MCF 10A (cell line): Measurements from ENCODE around the gene FREM1. TPM values are rescaled to one million over a fixed set of nuclear protein-coding genes. Genes with fewer than 3 reads are reported as not detected.

Experiments used
- BruUV-seq: library from RNA; stranded (reverse); fragments of 400-500 nt; replicated peaks from 2 replicates; lab custom pipeline; 2021; lab: Mats Ljungman, UMichigan
- CTCF ChIA-PET: fragments of 300-600 bp; sonication (Branson Sonifier 250); formaldehyde crosslinking; extraction: SDS; loops from one replicate; lab custom pipeline; 2021; ENCODE audit warnings: antibody characterized with exemption, inconsistent platforms; lab: Yijun Ruan, JAX
- POLR2A ChIA-PET: fragments of 300-600, 350-650 bp; sonication (Branson Sonifier 250); formaldehyde crosslinking; extraction: SDS; loops from one replicate; lab custom pipeline; 2020; ENCODE audit warnings: antibody characterized with exemption, inconsistent platforms; lab: Yijun Ruan, JAX
- DNase-seq: peaks from one replicate; pipeline ENCODE4 v3.0.0-alpha.2; 2018; ENCODE audit not compliant: unreplicated experiment
- H3K27ac Mint-ChIP-seq: one replicate; pipeline ENCODE4 v1.8.0; 2022; ENCODE audit warnings: mild to moderate bottlenecking, low read depth, mixed read lengths; ENCODE audit not compliant: unreplicated experiment
- H3K27me3 Mint-ChIP-seq: one replicate; pipeline ENCODE4 v1.8.0; 2022; ENCODE audit warnings: mixed read lengths; ENCODE audit not compliant: insufficient read depth, unreplicated experiment
- H3K36me3 Mint-ChIP-seq: one replicate; pipeline ENCODE4 v1.8.0; 2022; ENCODE audit warnings: mild to moderate bottlenecking, moderate library complexity, mixed read lengths; ENCODE audit not compliant: insufficient read depth, unreplicated experiment
- H3K4me1 Mint-ChIP-seq: one replicate; pipeline ENCODE4 v1.8.0; 2022; ENCODE audit warnings: mixed read lengths; ENCODE audit not compliant: insufficient read depth, unreplicated experiment
- H3K4me3 Mint-ChIP-seq: one replicate; pipeline ENCODE4 v1.8.0; 2022; ENCODE audit warnings: mild to moderate bottlenecking, moderate library complexity, mixed read lengths; ENCODE audit not compliant: unreplicated experiment
- H3K9me3 Mint-ChIP-seq: one replicate; pipeline ENCODE4 v1.8.0; 2022; ENCODE audit warnings: mixed read lengths; ENCODE audit not compliant: unreplicated experiment
- CTCF ChIP-seq: fragments of 200-600 bp; IDR thresholded peaks from one replicate; pipeline ENCODE4 v1.8.0; 2022; ENCODE audit warnings: antibody characterized with exemption, mild to moderate bottlenecking; ENCODE audit not compliant: unreplicated experiment
- intact Hi-C: fragments of 100-400 bp; cut with micrococcal nuclease; formaldehyde crosslinking; loops from 2 replicates; pipeline ENCODE4 v1.14.1; 2022
- total RNA-seq: library from RNA; stranded (reverse); gene quantifications from 2 replicates; pipeline ENCODE4 v1.2.3, GENCODE V29; 2022

FREM1 gene
- total RNA-seq, 1 experiment from 2014 or later, result not detected

GRCh38 chr9:14761584-14761983 lies 148.6 kb downstream of the FREM1 start:
- no TSS peak for BruUV-seq
- no peak for TF ChIP-seq CTCF
- DNase-seq, result no peak

DNA sequence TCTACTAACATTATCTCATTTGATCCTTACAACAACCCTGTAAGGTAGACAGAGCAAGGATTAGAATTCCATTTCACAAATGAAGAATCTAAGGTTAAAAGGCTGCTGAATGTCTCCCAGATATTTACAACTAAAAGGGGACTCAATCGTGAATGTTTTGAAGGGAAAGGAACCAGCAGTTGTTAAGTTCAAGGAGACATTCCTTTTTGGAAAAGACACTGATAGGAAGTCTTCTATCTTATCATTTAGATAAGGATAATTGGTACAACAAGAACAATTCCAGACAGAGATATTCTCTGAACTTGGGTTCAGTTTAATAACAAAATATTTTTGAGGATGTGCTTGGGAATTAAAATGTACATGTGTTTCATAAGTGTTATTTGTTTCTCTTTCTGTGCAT lies 150.2 kb downstream of the FREM1 start:
- Mint-ChIP-seq H3K27me3 (peaks cover 59% of the 10 kb centered on the region), H3K27ac (no peak overlapping the region), H3K4me3 (no peak overlapping the region), H3K4me1 (no peaks in the 10 kb centered on the region), H3K9me3 (no peaks in the 10 kb centered on the region), H3K36me3 (no peaks in the 10 kb centered on the region)
- DNase-seq, result no peak
- CTCF ChIA-PET, result no interaction called here
- BruUV-seq, result no TSS peak
- no peak for TF ChIP-seq CTCF
- intact Hi-C loops, result no loop called here
- POLR2A ChIA-PET, result no interaction called here

More at GRCh38 chr9:14761584-14761983, 148.6 kb downstream of the FREM1 start:
- Mint-ChIP-seq H3K36me3 (no peaks in the 10 kb centered on the region), H3K9me3 (no peaks in the 10 kb centered on the region), H3K27ac (no peak overlapping the region), H3K4me3 (no peak overlapping the region), H3K27me3 (peaks cover 58% of the 10 kb centered on the region), H3K4me1 (no peaks in the 10 kb centered on the region)
- ChIA-PET POLR2A (no interaction called here), CTCF (interaction anchor here (0.6 to 0.7 kb wide), 2 partner anchors 153 to 289 kb away, joined by 3 to 4 read pairs; no protein-coding TSS in a partner anchor)
- intact Hi-C loops, result no loop called here

- peaks cover 59% of the 10 kb centered on the region for H3K27me3 Mint-ChIP-seq
- ChIA-PET POLR2A (interaction anchor here (0.7 kb wide), 1 partner anchor 15 kb away, joined by 3 read pairs; no protein-coding TSS in a partner anchor), CTCF (no interaction called here)
- no peaks in the 10 kb centered on the region for H3K36me3 Mint-ChIP-seq
- DNase-seq, result no peak
- no peak overlapping the region for H3K27ac Mint-ChIP-seq
- no peak for TF ChIP-seq CTCF
- H3K4me1 Mint-ChIP-seq, result no peaks in the 10 kb centered on the region
- no peak overlapping the region for H3K4me3 Mint-ChIP-seq
- intact Hi-C loops, result no loop called here
- no TSS peak for BruUV-seq
- no peaks in the 10 kb centered on the region for H3K9me3 Mint-ChIP-seq
Observed at GRCh38 chr9:14756291-14756690, 153.9 kb downstream of the FREM1 start.

DNA sequence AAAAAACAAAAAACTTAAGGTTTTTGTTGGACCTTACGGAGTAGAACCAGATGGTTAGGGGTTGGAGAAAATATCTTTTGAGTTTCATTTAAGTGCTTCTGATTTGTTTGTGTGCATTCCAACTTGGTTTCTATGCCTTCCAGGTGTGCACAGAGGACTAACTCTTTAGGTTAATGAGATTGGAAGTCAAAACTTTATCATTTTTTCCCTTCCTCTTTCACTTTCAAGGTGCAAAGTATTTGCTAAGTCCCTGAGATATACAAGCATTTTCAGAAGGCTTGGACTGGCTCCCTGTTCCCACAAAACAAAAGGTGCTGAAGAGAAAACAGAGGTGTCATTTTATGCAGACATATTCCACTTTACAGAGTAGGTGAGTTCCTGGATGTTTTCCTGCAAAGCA lies 157.4 kb downstream of the FREM1 start:
- BruUV-seq, result no TSS peak
- ChIA-PET POLR2A (no interaction called here), CTCF (no interaction called here)
- TF ChIP-seq CTCF, result no peak
- DNase-seq, result no peak
- intact Hi-C loops, result no loop called here
- H3K36me3 Mint-ChIP-seq, result no peaks in the 10 kb centered on the region
- H3K9me3 Mint-ChIP-seq, result no peaks in the 10 kb centered on the region
- peaks cover 71% of the 10 kb centered on the region for H3K27me3 Mint-ChIP-seq
- H3K27ac Mint-ChIP-seq, result no peak overlapping the region
- H3K4me3 Mint-ChIP-seq, result no peak overlapping the region
- no peaks in the 10 kb centered on the region for H3K4me1 Mint-ChIP-seq
